Stimulated activated CD4-positive, alpha-beta T cell treated with anti-CD3 and anti-CD28 coated beads, Interleukin-4, amount 100 ng/mL, for 48 hours (primary cell): Measurements from ENCODE around the gene ERICH2.
A peak's percentile ranks its signal among the peaks of the same experiment; 100 is the strongest.

Source experiments
- DNase-seq, 2 donors: peaks; one replicate each; pipeline ENCODE4 v3.0.0-alpha.2; 2020; ENCODE audit warnings: low read depth in 2 of 2

Gene ERICH2

DNA sequence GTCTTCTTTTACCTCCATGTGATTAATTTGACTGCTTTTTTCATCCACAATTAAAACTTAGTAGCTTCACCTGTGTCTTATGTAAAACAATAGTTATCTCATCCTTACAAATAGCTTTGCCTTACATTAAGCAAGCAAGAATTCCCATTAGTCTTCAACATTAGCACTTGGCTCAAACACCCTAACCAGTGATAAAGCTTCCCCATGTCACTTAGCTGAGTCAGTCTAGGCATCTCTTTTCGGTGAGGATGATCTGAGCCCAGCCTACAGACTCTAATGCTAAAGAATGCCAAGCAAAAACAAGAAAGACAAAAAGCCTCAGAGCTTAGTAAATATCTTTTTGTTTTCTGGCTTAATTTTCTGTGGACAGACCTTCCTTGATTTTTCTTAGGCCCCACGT lies 72.6 kb downstream of the ERICH2 start:
- no peak for DNase-seq

DNA sequence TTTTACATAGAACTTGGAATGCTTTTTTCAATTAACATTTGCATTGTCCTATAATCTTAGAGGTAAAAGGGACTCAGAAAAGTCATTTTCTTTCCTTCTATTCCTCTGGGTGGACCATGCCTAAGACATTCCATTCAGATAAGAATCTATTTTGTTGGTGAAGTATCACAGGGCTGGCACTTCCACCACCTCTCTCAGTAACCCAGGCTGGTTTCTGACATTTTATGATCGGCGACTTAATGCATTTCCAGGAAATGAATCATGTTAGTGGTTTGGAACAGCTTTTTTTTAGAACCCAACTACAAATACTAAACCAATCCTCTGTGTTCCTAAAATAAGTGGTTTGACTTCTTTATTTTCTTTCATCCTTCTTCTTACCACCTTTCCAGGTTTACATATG lies 73.5 kb downstream of the ERICH2 start:
- no peak for DNase-seq

GRCh38 chr2:170845343-170845742 lies 75.2 kb downstream of the ERICH2 start:
- DNase-seq, result peak in 1 of 2 donors; percentile 37

DNA sequence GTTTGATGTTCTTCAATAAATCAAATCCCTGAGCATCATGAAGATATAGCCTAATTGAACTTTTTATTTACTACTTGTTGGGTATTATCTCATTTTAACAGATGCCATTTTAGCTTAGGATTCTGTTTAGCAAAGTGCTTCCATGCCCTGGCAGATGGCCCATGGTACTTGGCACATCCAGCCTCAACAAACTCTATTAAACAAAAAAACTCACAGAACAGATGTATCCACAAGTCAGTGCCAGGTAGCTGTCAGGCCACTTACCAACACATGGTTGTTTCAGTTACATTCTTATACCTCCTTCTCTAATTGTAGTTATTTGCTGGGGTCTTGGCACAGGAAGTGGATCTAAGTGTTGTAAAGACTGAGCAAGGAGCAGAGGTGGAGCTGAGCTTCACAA lies 76.1 kb downstream of the ERICH2 start:
- no peak for DNase-seq

- DNase-seq, result no peak
Measured at GRCh38 chr2:170847716-170848115, 77.5 kb downstream of the ERICH2 start.
